PFSK-1 (cell line): ENCODE data around the gene ZNF343.

Experiments
- FOXP2 ChIP-seq: optimal IDR thresholded peaks from 2 replicates; pipeline ENCODE3; 2011; ENCODE audit warnings: borderline replicate concordance, control low read depth, inconsistent platforms; ENCODE audit not compliant: insufficient read depth; ENCODE audit errors: extremely low read length, extremely low read depth
- POLR2AphosphoS5 ChIP-seq: IDR thresholded peaks from 2 replicates; pipeline ENCODE4 v1.6.1; 2012; ENCODE audit warnings: low read depth, mild to moderate bottlenecking, control low read depth, low read length, moderate library complexity
- SIN3A ChIP-seq: IDR thresholded peaks from 2 replicates; pipeline ENCODE4 v1.6.1; 2012; ENCODE audit warnings: mild to moderate bottlenecking, low read length, moderate library complexity, borderline replicate concordance; ENCODE audit not compliant: insufficient read depth
- TAF1 ChIP-seq: IDR thresholded peaks from 2 replicates; pipeline ENCODE4 v1.6.1; 2012; ENCODE audit warnings: low read length, control low read depth, borderline replicate concordance; ENCODE audit not compliant: insufficient read depth
- TF ChIP-seq, protein P1 (sequence below), 2 experiments: IDR thresholded peaks; 2 replicates each; pipeline versions ENCODE4 v1.6.1 to v1.8.0; 2011 to 2012; ENCODE audit warnings: low read depth in 2 of 2, low read length in 2 of 2, control low read depth in 1 of 2, inconsistent platforms in 1 of 2, mild to moderate bottlenecking in 1 of 2, moderate library complexity in 1 of 2; ENCODE audit not compliant: insufficient read depth in 1 of 2

ZNF343 gene

DNA sequence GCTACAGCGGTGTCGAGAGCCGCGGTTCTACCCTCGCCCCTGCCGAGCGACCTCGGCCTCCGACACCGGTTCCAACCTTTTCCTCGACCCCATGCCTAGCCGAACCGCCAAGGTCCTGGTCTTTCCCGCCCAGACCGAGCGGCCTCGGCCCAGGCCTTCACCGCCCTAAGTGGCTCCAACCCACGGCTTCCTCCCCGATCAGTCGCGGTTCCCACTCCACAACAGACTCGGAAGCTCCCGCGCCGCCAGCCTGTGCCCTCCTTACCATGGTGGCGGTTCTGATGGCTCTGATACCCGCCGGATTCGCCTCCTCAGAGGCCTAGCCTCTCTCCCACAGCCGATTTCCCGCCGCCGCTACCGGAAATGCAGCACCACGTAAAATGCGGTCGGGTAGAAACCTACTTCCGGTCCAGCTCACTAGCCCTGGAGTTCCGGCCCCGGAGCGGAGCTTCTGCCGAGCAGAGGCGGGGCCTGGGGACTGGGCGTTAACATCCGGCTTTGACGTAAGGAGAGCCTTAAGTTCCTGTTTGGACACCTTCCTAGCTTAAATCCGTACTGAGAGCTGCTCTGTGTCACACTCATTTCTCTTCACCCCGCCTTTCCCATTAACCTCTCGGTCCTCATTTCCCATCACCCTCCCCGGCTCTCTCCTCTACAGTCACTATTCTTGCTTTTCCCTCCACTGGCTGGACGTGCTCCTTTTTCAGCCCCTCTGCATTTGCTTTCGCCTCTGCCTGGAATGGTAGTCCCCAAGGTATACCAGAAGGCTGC lies 38.1 kb downstream of the ZNF343 start, which contains the start of gene SNRPB:
Gene SNRPB (minus strand): TSS at position 367 of the 771 bp plus-strand sequence. CDS start 99 bp downstream, at position 268.
- TF ChIP-seq SIN3A = 0 out of 2 replicates have a peak, but pooled peaks have one; percentile 34
- TF ChIP-seq TAF1 = peak; percentile 99
- TF ChIP-seq, protein P1, sequence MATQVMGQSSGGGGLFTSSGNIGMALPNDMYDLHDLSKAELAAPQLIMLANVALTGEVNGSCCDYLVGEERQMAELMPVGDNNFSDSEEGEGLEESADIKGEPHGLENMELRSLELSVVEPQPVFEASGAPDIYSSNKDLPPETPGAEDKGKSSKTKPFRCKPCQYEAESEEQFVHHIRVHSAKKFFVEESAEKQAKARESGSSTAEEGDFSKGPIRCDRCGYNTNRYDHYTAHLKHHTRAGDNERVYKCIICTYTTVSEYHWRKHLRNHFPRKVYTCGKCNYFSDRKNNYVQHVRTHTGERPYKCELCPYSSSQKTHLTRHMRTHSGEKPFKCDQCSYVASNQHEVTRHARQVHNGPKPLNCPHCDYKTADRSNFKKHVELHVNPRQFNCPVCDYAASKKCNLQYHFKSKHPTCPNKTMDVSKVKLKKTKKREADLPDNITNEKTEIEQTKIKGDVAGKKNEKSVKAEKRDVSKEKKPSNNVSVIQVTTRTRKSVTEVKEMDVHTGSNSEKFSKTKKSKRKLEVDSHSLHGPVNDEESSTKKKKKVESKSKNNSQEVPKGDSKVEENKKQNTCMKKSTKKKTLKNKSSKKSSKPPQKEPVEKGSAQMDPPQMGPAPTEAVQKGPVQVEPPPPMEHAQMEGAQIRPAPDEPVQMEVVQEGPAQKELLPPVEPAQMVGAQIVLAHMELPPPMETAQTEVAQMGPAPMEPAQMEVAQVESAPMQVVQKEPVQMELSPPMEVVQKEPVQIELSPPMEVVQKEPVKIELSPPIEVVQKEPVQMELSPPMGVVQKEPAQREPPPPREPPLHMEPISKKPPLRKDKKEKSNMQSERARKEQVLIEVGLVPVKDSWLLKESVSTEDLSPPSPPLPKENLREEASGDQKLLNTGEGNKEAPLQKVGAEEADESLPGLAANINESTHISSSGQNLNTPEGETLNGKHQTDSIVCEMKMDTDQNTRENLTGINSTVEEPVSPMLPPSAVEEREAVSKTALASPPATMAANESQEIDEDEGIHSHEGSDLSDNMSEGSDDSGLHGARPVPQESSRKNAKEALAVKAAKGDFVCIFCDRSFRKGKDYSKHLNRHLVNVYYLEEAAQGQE (IDR thresholded peaks at IDR 0.05; ENCODE audit: insufficient read depth in 1 of 2, low read depth in 2 of 2, low read length in 2 of 2) = peak; percentile 51 to 66; a peak in 2 of 4 replicates
- no peak for TF ChIP-seq FOXP2
- TF ChIP-seq POLR2AphosphoS5 = peak; percentile 98

DNA sequence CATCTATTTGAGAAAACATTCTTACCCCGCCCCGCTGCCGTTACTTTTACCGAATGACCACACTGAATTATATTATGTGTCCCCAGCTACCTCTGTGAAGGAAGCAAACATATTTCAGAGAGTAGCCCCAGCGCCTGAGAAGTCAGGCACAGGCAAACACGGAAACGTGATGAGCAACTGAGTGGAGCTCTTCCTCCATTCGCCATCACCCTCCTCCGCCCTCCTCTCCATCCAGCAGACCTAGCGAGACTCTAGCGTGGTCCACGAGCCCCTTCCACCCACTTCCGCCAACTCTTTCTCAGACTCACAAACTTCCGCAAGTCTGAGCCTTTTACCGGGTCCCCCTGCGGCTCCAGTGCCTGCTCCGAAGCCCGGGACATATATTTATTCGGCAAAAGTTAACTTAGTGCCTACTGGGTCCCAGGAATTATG lies 38.7 kb downstream of the ZNF343 start:
- TF ChIP-seq POLR2AphosphoS5 (no peak), TAF1 (no peak), FOXP2 (no peak), SIN3A (no peak)
- TF ChIP-seq, protein P1 (IDR thresholded peaks at IDR 0.05; ENCODE audit: insufficient read depth in 1 of 2, low read depth in 2 of 2, low read length in 2 of 2) = no peak

DNA sequence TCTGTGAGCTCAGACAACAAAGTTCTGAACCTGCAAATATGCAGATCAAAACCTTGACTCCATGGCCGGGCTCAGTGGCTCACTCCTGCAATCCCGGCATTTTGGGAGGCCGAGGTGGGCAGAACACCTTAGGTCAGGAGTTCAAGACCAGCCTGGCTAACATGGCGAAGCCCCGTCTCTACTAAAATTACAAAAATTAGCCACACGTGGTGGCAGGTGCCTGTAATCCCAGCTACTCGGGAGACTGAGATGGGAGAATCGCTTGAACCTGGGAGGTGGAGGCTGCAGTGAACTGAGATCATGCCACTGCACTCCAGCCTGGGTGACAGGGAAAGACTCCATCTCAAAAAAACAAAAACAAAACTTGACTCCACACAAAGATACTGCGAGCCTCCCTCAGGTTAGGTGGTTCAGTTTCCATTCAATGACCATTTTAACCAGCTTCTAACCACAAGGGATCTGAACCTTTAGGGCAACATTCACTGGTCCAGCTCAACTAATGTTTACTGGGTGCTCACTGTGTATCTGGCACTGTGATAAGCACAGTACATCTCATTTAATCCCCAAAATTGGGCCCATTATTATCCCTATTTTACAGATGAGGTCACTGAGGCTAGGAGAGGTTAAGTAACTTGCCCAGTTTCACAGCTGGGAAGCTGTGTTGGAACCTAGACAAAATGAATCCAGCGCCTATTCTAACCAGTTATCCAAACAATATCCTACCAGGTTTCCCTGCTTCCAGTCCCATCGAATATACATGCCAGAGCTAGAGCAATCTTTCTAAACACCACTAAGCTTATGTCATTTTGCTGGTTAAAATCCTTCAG lies 39.9 kb downstream of the ZNF343 start:
- no peak for TF ChIP-seq TAF1
- TF ChIP-seq FOXP2 = no peak
- TF ChIP-seq SIN3A = no peak
- TF ChIP-seq, protein P1 (IDR thresholded peaks at IDR 0.05; ENCODE audit: insufficient read depth in 1 of 2, low read depth in 2 of 2, low read length in 2 of 2) = no peak
- TF ChIP-seq POLR2AphosphoS5 = no peak

DNA sequence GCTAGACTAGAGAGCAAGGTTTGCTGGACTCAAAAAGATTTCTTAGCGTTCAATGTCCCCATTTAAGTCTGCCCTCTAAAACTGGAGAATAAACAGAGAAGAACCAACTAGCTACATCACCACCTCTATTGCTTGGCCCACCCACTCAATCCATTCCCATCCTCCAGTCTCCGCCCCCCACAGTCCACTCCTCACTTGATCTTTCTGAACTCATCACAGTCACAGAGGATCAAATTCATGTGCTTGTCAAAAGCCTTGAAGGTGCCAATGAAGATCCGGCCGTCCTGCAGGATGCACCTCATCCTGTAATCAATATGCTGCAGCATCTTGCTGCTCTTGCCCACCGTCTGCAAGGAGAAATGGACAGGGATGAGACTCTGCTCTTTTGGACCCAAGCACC lies 41.3 kb downstream of the ZNF343 start:
- TF ChIP-seq POLR2AphosphoS5 (no peak), TAF1 (no peak), SIN3A (no peak), FOXP2 (no peak)
- TF ChIP-seq, protein P1 (IDR thresholded peaks at IDR 0.05; ENCODE audit: insufficient read depth in 1 of 2, low read depth in 2 of 2, low read length in 2 of 2) = no peak
